Dermis microvascular lymphatic vessel endothelial cell (primary cell): ENCODE measurements around the gene NRP1. TPM values are rescaled to one million over a fixed set of nuclear protein-coding genes. Genes with fewer than 3 reads are reported as not detected.

Source experiments
- DNase-seq, 2 donors: peaks; one replicate each; pipeline versions ENCODE4 v3.0.0 to v3.0.0-alpha.2; 2010; ENCODE audit warnings: low read depth in 2 of 2
- total RNA-seq: library from RNA; depleted of rRNA; stranded (reverse); fragments of >200 nt; gene quantifications from 2 replicates; pipeline ENCODE4 v1.2.1, GENCODE V29; 2014

Gene NRP1
- total RNA-seq, 1 donor from 2014 or later: 65.0 TPM

DNA sequence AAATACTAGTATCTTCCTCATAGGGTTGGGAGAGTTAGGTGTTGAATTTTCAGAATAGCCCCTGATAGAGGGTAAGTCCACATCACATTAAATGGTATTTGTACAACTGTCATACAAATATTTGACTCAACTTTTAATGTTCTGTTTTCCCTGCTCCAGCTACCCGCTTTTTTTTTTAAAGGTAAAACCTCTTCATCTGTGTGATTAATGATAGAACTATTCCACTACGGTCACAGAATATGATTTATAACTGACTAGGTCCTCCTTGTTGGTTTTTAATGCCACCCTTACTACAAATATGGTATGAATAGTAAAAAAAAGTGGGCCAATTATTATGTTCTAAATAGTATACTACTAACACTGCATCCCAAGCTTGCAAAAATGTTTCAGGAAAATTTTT lies 15.6 kb upstream of the NRP1 start:
- no peak for DNase-seq

DNA sequence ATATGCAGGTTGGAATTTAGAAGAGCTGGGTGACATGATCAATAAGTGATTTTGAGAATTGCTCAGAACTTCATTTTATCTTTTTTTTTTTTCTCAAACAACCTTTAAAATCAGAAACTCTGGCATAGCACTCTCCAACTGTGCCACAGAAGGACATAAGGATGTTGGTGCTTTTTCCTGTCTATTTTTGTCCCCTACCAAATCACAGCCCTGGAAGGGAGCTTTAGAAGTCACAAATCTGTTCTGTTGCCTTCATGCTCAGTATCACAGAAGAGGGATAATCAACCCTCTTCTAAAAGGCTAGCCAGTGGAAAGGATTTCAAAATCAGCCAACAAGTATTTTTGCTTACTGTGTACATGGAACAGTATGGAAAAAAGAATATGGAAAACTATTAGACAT lies 14.8 kb upstream of the NRP1 start:
- DNase-seq: no peak

DNA sequence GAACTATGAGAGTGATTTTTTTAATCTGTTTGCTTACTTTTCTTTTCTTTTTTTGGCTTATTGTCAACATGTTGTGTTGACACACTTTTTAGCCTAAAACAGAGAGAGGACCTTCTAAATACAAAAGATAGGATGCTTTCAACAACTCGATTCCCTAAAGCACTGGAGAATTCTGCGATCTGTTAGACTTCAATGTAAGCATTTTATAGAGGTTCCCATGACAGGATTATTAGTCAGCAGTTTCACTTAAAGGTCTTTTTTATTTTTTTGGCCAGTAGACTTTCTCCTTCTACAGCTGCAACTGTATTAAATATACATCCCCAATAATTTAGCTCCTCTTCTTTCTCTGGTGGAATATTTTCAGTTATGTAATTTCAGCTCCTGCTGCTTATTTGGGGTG lies 12.7 kb upstream of the NRP1 start:
- DNase-seq: no peak

DNA sequence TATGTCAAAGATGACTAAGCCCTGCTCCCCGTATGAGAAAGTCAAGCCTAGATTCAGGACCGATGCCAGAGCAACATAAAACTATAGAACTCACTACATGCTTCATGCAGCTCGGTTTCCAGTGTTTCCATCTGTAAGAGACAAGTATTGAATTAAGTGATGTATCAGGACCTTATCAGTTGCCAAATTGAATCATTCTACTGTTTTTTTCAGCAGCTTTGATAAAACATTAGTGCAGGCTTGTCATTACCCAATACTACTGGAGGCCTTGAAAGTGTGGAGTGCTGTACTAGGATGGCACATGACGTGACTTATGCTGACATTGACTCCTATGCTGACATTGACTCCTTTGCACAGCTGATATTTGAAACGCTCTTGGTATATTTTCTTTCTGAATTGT lies 10.8 kb upstream of the NRP1 start:
- DNase-seq: no peak

DNA sequence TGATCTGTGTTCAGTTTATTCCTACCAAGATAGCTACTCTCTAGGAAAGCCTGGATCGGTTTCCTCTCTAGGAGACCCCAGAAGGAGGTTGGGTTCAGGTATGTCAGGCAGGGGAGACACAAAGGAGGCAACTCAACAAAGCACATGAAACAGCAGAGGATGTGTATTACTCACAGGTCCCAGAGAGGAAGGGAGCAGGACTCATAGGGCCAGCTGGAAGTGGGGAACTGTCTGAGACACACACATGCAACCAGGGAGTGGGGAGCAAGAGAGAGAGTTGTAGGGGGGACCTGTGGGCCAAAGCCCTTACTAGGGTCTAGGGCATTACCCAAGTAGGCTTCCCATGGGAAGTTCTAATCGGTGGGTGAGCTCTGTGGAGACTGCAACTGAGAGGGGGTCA lies 10.2 kb upstream of the NRP1 start:
- no peak for DNase-seq

DNA sequence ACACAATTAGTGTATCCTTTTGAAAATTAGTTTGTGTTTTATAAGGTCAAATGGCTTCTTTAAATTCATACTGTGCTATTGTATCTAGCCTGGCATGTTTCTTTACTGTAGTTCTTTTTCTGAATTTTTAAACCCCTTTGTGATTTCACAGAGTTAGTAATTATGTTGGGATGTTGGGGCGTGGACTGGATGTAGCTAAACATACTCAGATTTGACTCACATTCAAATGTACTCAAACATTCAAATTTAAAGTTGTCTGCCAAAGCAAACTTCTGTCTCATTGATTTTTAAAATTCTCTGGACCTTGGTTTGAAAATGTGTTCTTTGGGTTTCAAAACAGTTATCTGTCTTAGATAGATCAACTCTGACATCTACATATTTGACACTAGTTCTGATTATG lies 7.2 kb upstream of the NRP1 start:
- DNase-seq: no peak

DNA sequence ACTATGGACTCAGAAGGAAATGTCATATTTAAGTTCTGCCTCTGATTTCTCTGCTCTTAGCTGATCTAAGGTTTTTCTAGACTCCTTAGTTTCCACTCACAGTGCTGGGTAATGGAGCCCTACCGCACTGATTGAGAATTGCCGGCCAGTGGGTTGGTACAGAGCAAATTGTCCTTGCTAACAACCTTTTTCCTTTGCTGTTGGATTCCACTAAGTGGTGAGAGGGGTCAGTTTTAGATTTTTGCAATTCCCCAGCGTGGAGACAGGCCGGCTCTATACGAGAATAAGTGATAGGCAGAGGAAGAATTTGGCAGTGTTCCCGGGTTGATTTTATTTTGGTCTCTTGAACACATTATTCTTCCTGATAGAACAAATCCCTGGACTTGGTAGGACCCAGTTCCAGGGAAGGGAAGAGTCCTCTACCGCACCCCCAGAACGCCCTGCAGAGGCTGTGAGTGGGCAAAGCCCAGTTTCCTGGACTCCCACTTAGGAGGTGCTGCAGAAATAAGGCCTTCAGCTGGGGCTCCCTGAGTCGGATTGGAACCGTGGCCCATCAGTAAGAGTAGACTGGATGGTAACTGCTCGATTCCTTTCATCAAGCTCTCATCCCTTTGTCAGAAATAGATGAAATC lies 3.0 kb upstream of the NRP1 start:
- DNase-seq: peak in 1 of 2 donors; percentile 47

DNA sequence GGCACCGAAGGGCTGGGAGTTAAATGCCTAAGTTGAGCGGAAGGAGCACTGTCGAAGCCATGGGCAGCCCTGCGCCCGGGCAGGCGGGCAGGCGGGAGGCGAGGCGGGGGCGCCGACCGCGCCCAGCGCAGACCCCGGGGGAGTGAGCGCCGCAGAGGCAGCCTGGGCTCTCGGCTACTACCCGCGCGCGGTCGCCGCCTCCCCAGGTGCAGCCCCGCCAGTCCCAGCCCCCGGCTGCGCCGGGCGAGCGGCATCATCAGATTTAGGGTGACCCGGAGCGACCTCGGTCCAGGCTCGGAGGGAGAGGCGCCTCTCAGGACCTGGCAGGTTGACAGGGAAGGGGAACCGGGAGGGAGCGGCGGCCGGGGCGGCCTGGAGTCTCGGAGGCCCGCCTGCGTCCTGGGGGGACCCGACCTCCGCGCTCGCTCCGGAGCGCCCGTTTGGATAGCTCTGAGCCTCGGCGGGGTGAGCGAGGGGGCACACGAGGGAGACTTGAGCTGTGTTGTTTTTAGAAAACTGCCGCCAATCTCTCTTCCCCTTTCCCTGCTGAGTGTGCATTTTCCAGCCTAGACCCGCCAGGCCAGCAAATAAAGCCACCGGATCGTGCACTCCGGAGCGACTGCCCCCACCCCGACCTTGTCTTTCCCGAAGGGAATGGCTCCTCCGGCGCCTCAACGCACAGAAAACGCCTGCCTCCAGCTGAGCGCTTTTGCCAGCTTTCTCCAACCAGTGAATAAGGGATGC lies 2.3 kb upstream of the NRP1 start:
- DNase-seq: peak in 1 of 2 donors; percentile 32

DNA sequence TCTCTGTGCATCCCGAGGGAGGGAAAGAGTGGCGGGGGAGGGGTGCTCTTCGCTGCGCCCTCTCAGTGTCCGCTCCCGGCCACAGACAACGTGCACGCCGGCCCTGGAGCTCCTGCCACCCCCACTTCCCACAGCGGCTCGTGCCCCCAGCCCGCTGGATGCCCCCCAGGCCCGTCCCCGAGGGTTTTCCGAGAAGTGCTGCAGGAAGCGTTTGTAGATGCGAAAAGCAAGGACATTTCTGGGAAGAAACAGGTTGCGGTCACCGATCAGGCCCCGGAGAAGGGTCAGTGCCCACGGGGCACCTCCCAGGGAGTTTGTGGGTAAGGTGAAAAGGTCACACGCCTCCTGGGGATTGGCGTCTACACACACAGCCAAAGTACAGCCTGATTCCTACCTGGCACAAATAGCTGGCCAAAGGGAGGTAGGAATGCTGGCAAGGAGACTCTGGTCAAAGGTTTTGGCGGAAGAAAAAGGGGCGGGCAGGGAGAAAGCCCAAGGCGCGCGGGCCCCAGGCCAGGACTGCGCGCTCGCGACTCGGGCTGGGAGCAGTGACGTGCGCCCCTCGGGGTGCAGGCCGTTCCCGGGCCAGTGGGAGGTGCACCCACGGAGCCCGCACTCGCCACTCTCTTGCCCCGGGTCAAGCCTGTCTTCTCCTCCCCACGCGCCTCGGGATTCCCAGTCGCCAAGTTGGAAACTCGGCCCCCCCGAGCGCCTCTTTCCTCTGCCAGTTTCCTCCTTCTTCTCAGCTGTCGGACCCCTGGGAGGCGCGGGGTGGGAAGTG lies 1.5 kb upstream of the NRP1 start:
- peak in 1 of 2 donors; percentile 41 for DNase-seq

DNA sequence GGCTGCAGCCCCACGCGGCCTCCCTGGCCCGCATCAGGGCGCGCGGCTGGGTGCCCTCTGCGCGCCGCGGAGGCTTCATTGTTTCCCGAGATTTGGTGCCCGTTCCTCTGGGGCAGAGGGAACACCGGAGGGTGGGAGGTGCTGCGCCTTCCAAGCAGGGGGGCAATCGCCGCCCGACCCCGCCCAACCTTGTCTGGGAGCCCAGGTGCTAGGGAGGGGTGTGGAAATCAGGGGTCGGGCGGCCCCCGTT lies 1.0 kb upstream of the NRP1 start:
- DNase-seq: no peak

DNA sequence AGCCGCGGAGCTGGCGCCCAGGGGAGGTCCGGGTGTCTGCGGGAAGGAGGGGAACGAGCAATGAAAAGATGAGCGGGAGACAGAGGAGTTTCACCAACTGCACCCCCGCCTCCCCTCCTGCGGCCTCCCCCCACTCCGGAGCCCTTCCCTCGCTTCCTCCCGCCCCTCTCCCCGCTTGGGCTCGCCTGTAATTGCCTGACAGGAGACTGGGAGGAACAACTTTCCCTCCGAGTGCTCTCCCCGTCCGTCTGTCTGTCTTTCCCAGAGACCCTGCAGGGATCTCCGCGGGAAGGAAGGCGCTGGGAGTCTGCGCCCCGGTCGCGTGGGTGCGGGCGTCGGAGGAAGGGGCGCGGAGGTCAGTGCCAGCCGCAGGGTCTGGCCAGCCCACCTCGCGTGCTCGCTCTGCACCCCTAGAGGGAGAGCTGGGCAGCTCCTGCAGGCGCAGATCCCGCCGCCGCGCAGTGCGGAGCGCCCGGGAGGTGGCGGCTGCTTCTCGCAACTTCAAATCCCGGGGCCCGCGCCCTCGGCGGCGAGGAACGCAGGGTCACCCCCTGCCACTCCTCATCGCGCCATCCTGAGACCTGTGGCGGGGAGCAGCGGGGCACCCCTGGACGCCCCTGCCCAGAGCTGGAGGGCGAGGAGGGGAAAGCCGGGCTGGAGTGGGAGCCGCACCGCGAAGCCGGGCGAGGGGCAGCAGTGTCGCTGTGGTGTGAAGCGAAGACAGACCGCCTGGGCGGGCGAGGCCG lies 511 bp upstream of the NRP1 start:
- DNase-seq: peak; percentile 28 to 84

DNA sequence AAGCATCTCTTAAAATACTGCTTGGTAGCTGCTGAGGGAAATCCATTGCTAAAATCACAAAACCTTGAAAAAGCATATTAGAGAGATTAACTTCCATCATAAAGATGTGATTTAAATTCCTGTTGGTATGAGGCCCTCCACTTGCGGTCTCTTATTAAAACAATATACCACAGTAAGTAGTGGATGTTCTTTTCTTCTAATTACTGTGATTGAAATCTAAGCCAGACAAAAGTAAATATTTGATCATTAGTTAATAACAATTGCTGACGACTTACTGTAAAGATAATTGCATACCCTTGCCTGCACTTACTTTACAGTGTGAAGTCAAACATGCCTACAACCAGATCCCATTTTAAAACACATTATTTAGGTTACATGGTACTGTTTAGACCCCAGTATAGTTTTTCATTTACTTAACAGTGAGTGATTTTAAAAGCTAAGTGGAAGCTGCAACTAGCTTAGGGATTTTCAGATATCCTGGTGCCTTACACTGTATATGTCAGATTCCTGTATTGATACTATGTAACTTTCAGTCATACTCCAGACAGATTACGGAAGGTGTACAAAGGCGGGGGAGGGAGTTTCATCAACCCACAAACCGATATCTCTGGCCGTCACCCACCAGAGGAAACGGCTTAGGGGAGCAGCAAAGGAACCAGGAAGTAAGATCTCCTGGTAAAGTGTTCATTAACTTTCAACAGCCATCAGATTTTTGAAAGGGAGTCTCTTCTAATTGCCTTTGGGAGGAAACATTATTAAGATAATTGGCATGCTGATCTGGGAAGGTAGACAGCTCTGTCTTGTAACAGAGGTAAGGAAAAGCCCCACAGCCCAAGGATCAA lies 986 bp downstream of the NRP1 start:
- peak in 1 of 2 donors; percentile 52 for DNase-seq

DNA sequence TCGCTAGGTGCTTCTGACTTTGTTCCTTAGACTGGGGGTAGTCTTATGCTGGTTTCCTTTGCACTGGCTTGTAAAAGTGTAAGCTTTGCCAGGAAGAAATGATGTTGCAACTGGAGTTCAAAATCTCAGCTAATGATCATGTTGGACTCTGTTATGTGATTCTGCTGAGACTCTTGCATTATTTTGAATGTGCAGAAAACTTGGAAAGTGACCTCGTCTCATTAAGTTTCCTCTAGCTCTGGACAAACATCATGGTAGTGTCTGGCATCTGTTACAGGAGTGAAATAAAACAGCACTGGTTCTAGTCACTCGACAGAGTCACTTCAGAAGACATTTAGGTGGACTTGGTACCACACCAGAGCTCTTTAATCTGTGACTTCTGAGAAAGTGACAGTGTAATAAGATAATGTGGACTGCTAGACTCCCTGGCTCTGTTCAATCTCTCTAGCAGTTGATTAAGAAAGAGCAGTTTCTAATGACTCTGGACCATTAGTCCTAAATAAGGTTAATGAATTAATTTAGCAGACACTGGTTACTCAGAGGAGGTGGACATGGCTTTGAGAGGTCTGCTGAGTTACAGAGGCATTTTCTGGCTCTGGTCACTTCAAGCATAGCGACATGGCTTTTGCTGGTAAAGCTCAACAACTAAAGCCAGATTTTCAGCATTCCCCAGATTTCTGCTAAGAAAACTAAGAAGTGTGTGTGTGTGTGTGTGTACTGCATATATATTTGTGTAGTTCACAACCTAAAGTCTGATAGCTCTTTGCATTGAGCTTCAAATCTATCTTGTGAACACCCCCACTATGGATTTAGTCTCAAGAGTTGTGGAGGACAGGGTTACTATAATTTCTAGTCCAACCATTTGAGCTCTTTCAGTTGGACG lies 2.0 kb downstream of the NRP1 start:
- DNase-seq: peak in 1 of 2 donors; percentile 23

DNA sequence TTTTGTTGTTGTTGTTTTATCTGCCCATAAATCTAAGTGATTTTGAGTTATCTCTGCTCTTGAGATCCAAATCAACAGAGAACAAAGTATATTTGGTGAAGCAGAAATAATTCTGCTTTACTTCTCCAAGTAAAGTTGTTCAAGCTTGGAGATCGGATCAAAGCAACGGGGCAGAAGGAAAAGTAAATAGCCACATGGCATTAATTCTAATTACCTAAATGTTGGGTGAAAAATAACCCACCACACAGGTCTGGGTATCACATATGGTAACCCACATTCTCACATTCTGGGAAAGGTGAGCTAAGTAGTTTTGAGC lies 3.1 kb downstream of the NRP1 start:
- no peak for DNase-seq

DNA sequence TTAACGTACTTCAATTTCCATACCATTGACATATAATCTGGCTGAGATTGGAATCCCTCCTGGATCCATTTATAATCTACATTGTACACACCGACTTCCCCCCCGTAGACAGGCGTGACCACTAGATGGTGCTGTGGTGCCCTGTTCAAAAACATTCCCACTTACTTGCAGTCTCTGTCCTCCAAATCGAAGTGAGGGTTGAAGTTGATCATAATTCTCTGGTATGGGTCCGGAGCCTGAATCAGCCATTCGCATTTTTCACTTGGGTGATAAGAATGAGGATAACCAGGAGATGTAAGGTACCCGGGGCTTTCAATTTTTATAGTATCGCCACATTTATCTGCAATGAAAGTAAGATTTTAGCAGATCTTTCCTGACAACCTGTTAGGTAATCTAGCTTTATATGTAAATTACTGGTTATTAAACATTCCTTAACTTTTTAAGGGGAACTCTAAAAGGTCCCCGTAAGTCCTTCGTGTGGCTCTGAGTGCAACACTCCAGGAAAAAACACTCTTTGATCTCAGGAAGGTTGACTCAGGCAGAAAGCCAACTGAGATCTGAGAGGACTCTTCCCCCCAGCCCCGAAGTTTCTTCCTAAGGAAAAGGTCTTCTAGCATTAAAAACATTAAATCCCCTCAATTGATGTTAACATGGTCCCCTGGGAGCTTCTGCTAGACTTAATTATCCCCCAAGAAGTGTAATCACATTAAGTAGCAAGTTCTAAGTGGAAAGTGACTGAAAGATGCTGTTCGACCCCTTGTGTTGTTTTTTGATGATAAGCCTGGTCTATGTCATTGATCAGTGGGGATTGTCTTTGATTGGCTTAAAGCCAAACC lies 3.7 kb downstream of the NRP1 start:
- peak; percentile 70 to 89 for DNase-seq

DNA sequence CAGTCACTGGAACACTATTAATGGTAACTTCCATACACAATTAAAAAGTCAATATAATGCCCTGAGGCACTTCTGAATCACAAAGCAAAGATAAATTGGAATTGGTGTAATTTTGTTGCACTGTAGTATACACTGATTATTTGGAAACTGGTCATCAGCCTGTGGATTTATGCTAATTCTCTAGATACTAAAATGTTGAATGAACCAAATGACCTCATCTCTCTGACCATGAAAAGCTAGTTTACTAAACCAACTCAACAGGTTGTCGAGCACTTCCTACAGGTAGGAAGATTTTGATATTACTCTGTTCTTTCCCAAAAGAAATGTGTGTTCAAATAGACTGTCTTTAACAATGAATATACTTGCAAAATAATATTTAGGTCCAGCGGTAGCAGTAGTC lies 5.3 kb downstream of the NRP1 start:
- DNase-seq: no peak

DNA sequence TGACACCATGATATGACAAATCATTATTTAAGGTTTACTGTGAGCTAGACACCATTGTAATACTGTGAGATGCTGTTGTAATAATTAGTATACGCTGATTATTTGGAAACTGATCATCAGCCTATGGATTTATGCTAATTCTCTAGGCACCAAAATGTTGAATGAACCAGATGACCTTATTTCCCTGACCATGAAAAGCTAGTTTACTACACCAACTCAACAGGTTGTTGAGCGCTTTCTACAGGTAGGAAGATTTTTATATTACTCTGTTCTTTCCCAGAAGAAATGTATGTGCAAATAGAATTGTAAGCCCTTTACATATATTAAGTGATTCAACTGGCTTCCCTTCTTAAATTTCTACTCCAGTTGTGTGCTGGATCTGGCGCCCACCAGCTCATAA lies 6.2 kb downstream of the NRP1 start:
- DNase-seq: no peak

DNA sequence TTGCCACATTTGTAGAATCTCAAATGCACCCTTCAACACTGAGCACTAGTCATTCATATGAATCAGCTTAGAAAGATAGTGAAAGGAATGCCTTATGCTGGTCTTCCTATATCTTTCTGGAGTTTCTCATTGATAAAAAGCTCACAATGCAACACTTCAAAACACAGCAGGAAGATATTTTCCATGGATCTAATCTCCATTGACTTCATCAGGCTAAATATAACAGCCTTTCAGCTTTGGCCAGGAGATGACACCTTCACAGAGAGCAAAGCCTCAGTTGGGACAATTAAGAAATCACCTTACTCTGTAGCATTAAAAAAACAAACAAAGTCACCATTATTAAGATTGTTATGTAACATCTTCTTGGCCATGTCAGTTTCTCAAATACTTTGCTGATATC lies 6.7 kb downstream of the NRP1 start:
- peak in 1 of 2 donors; percentile 42 for DNase-seq

DNA sequence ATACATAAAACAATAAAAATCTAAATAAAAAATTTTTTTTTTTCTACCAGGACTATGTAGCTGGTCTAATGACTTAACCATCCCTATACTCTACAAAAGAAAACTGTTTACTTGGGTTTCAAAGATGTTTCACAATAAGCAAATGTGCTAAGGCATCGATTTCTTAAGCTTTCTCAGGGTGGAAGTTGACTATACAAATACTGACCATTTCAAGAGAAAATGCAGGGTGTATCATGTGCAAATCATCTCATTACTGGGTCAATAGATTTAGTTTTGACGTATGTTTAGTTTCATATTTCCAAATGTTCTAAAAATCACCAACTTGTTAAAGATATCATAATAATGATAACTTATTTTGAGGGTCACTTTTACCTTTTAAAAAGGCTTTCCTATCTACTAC lies 7.5 kb downstream of the NRP1 start:
- DNase-seq: no peak

DNA sequence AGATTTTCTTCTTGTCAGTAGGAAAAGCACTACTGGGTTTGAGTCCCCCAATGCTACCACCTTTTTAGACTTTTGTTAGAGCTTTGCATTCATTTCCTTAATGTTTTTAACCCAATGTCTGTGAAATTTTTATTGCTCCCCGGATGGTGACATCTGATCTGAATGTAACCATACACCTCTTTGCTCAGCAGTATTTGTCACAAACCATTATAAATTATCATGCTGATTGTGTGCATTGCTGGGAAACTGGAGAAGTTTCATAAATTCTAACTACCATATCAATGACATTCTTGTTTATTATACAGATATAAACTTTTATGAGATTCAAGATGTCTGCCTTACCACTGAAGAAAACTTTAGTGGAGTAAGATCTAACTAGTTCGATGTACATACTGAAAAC lies 8.5 kb downstream of the NRP1 start:
- no peak for DNase-seq
